Activated naive CD8-positive, alpha-beta T cell treated with anti-CD3 and anti-CD28 coated beads for 36 hours (primary cell): ENCODE results near the gene MISFA. TPM values are rescaled to one million over a fixed set of nuclear protein-coding genes. Genes with fewer than 3 reads are reported as not detected.

Experiments used
- DNase-seq: peaks from one replicate; pipeline ENCODE4 v3.0.0; 2021
- H3K27ac Mint-ChIP-seq: one replicate; pipeline ENCODE4 v1.8.0; 2022; ENCODE audit warnings: mild to moderate bottlenecking, moderate library complexity, mixed read lengths
- H3K27me3 Mint-ChIP-seq: one replicate; pipeline ENCODE4 v1.8.0; 2022; ENCODE audit warnings: mild to moderate bottlenecking, mixed read lengths
- H3K36me3 Mint-ChIP-seq: one replicate; pipeline ENCODE4 v1.8.0; 2021; ENCODE audit warnings: mild to moderate bottlenecking, mixed read lengths
- H3K4me1 Mint-ChIP-seq: one replicate; pipeline ENCODE4 v1.8.0; 2021; ENCODE audit warnings: mixed read lengths
- H3K4me3 Mint-ChIP-seq: one replicate; pipeline ENCODE4 v1.8.0; 2022; ENCODE audit warnings: mild to moderate bottlenecking, moderate library complexity, mixed read lengths
- H3K9me3 Mint-ChIP-seq: one replicate; pipeline ENCODE4 v1.8.0; 2022; ENCODE audit warnings: mixed read lengths
- total RNA-seq, 2 experiments: library from RNA; stranded (reverse); gene quantifications; one replicate each; pipeline ENCODE4 v1.2.3, GENCODE V29; 2021

MISFA gene
- total RNA-seq, 2 experiments from 2014 or later = 0.54 to 1.4 TPM

- Mint-ChIP-seq H3K9me3 (no peaks in the 10 kb centered on the region), H3K4me1 (no peaks in the 10 kb centered on the region), H3K4me3 (no peak overlapping the region)
Observed at GRCh38 chr11:18600915-18601569, 1.5 kb downstream of the MISFA start.

GRCh38 chr11:18608376-18608775 is 8.8 kb downstream of the MISFA start:
- Mint-ChIP-seq H3K4me1 (no peaks in the 10 kb centered on the region), H3K36me3 (peaks cover 10% of the 10 kb centered on the region), H3K27me3 (no peaks in the 10 kb centered on the region), H3K4me3 (no peak overlapping the region), H3K9me3 (no peaks in the 10 kb centered on the region), H3K27ac (no peak overlapping the region)
- no peak for DNase-seq

More at GRCh38 chr11:18600915-18601569, 1.5 kb downstream of the MISFA start:
- no peak overlapping the region for H3K27ac Mint-ChIP-seq
- H3K36me3 Mint-ChIP-seq = no peaks in the 10 kb centered on the region
- DNase-seq = no peak
- no peaks in the 10 kb centered on the region for H3K27me3 Mint-ChIP-seq

GRCh38 chr11:18611196-18611595 is 11.6 kb downstream of the MISFA start:
- H3K27ac Mint-ChIP-seq = no peak overlapping the region
- no peak for DNase-seq
- peaks cover 24% of the 10 kb centered on the region for H3K36me3 Mint-ChIP-seq
- H3K9me3 Mint-ChIP-seq = no peaks in the 10 kb centered on the region
- peaks cover 7% of the 10 kb centered on the region for H3K4me1 Mint-ChIP-seq
- no peaks in the 10 kb centered on the region for H3K27me3 Mint-ChIP-seq
- no peak overlapping the region for H3K4me3 Mint-ChIP-seq

GRCh38 chr11:18612394-18612793 is 12.8 kb downstream of the MISFA start:
- DNase-seq = no peak
- no peaks in the 10 kb centered on the region for H3K27me3 Mint-ChIP-seq
- peaks cover 18% of the 10 kb centered on the region for H3K4me1 Mint-ChIP-seq
- H3K4me3 Mint-ChIP-seq = no peak overlapping the region
- H3K27ac Mint-ChIP-seq = no peak overlapping the region
- no peaks in the 10 kb centered on the region for H3K9me3 Mint-ChIP-seq
- H3K36me3 Mint-ChIP-seq = peaks cover 20% of the 10 kb centered on the region

- Mint-ChIP-seq H3K27me3 (no peaks in the 10 kb centered on the region), H3K4me1 (peaks cover 38% of the 10 kb centered on the region), H3K4me3 (no peak overlapping the region), H3K9me3 (no peaks in the 10 kb centered on the region), H3K27ac (no peak overlapping the region), H3K36me3 (peaks cover 20% of the 10 kb centered on the region)
- DNase-seq = no peak
Observed at GRCh38 chr11:18614667-18615066, 15.1 kb downstream of the MISFA start.

GRCh38 chr11:18615628-18616392 is 16.2 kb downstream of the MISFA start:
- no peak for DNase-seq
- Mint-ChIP-seq H3K4me1 (peaks cover 42% of the 10 kb centered on the region), H3K4me3 (peak overlapping the region; percentile 7), H3K36me3 (peaks cover 16% of the 10 kb centered on the region), H3K27me3 (no peaks in the 10 kb centered on the region), H3K27ac (peak overlapping the region; percentile 85), H3K9me3 (no peaks in the 10 kb centered on the region)

GRCh38 chr11:18617688-18618341 is 18.2 kb downstream of the MISFA start:
- Mint-ChIP-seq H3K4me3 (peak overlapping the region; percentile 54), H3K36me3 (peaks cover 18% of the 10 kb centered on the region), H3K4me1 (peaks cover 48% of the 10 kb centered on the region), H3K27me3 (no peaks in the 10 kb centered on the region), H3K9me3 (no peaks in the 10 kb centered on the region), H3K27ac (peak overlapping the region; percentile 70)
- DNase-seq = peak; percentile 25

GRCh38 chr11:18618342-18619025 is 18.9 kb downstream of the MISFA start:
- H3K4me1 Mint-ChIP-seq = peaks cover 53% of the 10 kb centered on the region
- H3K4me3 Mint-ChIP-seq = peak overlapping the region; percentile 54
- peak overlapping the region; percentile 70 for H3K27ac Mint-ChIP-seq
- H3K27me3 Mint-ChIP-seq = no peaks in the 10 kb centered on the region
- H3K36me3 Mint-ChIP-seq = peaks cover 19% of the 10 kb centered on the region
- no peak for DNase-seq
- no peaks in the 10 kb centered on the region for H3K9me3 Mint-ChIP-seq

- H3K9me3 Mint-ChIP-seq = no peaks in the 10 kb centered on the region
- DNase-seq = no peak
- H3K27me3 Mint-ChIP-seq = no peaks in the 10 kb centered on the region
- H3K4me3 Mint-ChIP-seq = no peak overlapping the region
- peaks cover 36% of the 10 kb centered on the region for H3K4me1 Mint-ChIP-seq
- peaks cover 20% of the 10 kb centered on the region for H3K36me3 Mint-ChIP-seq
- no peak overlapping the region for H3K27ac Mint-ChIP-seq
Observed at GRCh38 chr11:18623707-18624106, 24.1 kb downstream of the MISFA start.

- no peak for DNase-seq
- no peaks in the 10 kb centered on the region for H3K9me3 Mint-ChIP-seq
- H3K4me1 Mint-ChIP-seq = peaks cover 36% of the 10 kb centered on the region
- H3K4me3 Mint-ChIP-seq = no peak overlapping the region
- peaks cover 20% of the 10 kb centered on the region for H3K36me3 Mint-ChIP-seq
- no peak overlapping the region for H3K27ac Mint-ChIP-seq
- no peaks in the 10 kb centered on the region for H3K27me3 Mint-ChIP-seq
Observed at GRCh38 chr11:18624161-18624560, 24.6 kb downstream of the MISFA start.

GRCh38 chr11:18632841-18633240 is 33.3 kb downstream of the MISFA start:
- Mint-ChIP-seq H3K4me3 (peak overlapping the region; percentile 93), H3K36me3 (peaks cover 6% of the 10 kb centered on the region), H3K27ac (no peak overlapping the region), H3K9me3 (no peaks in the 10 kb centered on the region), H3K27me3 (no peaks in the 10 kb centered on the region), H3K4me1 (peaks cover 35% of the 10 kb centered on the region)
- no peak for DNase-seq

GRCh38 chr11:18633256-18634139 is 33.9 kb downstream of the MISFA start:
- DNase-seq = peak; percentile 26
- H3K36me3 Mint-ChIP-seq = peaks cover 2% of the 10 kb centered on the region
- no peaks in the 10 kb centered on the region for H3K27me3 Mint-ChIP-seq
- H3K4me1 Mint-ChIP-seq = peaks cover 30% of the 10 kb centered on the region
- peak overlapping the region; percentile 98 for H3K27ac Mint-ChIP-seq
- peak overlapping the region; percentile 93 for H3K4me3 Mint-ChIP-seq
- H3K9me3 Mint-ChIP-seq = no peaks in the 10 kb centered on the region

GRCh38 chr11:18634140-18635032 is 34.8 kb downstream of the MISFA start, which contains the start of gene SPTY2D1:
Gene SPTY2D1, minus strand, starts transcription at chr11:18634342. Its CDS starts 85 bp downstream, at chr11:18634257.
- H3K27ac Mint-ChIP-seq = peak within 1 kb of the TSS; percentile 98
- no peaks in the 10 kb centered on the region for H3K9me3 Mint-ChIP-seq
- H3K27me3 Mint-ChIP-seq = no peaks in the 10 kb centered on the region
- H3K36me3 Mint-ChIP-seq = peaks cover 2% of the 10 kb centered on the region
- peak; percentile 98 for DNase-seq
- peak within 1 kb of the TSS; percentile 93 for H3K4me3 Mint-ChIP-seq
- H3K4me1 Mint-ChIP-seq = peaks cover 26% of the 10 kb centered on the region
